ENCODE data around the gene TLR9. TPM values are rescaled to one million over a fixed set of nuclear protein-coding genes. Genes with fewer than 3 reads are reported as not detected.

Gene TLR9, protein sequence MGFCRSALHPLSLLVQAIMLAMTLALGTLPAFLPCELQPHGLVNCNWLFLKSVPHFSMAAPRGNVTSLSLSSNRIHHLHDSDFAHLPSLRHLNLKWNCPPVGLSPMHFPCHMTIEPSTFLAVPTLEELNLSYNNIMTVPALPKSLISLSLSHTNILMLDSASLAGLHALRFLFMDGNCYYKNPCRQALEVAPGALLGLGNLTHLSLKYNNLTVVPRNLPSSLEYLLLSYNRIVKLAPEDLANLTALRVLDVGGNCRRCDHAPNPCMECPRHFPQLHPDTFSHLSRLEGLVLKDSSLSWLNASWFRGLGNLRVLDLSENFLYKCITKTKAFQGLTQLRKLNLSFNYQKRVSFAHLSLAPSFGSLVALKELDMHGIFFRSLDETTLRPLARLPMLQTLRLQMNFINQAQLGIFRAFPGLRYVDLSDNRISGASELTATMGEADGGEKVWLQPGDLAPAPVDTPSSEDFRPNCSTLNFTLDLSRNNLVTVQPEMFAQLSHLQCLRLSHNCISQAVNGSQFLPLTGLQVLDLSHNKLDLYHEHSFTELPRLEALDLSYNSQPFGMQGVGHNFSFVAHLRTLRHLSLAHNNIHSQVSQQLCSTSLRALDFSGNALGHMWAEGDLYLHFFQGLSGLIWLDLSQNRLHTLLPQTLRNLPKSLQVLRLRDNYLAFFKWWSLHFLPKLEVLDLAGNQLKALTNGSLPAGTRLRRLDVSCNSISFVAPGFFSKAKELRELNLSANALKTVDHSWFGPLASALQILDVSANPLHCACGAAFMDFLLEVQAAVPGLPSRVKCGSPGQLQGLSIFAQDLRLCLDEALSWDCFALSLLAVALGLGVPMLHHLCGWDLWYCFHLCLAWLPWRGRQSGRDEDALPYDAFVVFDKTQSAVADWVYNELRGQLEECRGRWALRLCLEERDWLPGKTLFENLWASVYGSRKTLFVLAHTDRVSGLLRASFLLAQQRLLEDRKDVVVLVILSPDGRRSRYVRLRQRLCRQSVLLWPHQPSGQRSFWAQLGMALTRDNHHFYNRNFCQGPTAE
- not detected in 2 replicates for total RNA-seq

DNA sequence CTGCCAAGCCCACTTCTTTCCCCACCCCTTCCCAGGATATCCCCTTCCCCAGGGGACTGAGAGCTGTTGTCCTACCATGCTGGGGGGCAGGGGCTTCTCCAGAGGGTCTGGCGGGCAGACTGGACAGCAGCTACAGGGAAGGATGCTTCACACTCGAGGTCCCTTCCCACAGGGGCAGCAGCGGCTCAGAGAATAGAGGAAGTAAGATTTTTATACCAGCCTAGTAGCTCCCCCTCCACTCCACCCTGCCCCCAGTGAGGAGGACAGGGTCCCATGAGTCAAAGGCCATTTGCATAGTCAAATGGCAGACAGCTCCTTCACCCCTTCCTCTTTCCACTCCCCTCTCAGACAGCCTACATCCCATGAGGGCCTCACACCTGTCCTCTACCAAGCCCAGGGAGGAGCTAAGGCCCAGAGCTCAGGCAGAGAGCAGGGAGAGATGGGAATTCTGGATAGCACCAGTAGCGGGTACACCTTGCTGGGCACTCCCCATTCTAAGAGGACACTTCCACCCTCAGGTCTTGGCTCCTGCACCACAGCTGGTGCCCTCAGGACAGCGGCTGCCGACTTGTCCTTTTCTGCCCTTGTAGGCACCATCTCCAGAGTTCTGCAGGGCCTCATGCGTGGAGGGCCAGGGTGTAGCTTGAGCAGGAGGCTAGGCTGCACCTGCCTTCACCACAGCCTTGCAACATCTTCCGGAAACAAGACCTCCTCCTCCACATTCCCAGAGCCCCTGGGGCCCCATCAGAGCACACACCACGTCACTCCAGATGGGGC is at the start of gene TLR9:
TLR9 (minus strand) TSS at position 194 of the 777 bp plus-strand sequence; CDS start at position 78, 116 bp downstream.

DNA sequence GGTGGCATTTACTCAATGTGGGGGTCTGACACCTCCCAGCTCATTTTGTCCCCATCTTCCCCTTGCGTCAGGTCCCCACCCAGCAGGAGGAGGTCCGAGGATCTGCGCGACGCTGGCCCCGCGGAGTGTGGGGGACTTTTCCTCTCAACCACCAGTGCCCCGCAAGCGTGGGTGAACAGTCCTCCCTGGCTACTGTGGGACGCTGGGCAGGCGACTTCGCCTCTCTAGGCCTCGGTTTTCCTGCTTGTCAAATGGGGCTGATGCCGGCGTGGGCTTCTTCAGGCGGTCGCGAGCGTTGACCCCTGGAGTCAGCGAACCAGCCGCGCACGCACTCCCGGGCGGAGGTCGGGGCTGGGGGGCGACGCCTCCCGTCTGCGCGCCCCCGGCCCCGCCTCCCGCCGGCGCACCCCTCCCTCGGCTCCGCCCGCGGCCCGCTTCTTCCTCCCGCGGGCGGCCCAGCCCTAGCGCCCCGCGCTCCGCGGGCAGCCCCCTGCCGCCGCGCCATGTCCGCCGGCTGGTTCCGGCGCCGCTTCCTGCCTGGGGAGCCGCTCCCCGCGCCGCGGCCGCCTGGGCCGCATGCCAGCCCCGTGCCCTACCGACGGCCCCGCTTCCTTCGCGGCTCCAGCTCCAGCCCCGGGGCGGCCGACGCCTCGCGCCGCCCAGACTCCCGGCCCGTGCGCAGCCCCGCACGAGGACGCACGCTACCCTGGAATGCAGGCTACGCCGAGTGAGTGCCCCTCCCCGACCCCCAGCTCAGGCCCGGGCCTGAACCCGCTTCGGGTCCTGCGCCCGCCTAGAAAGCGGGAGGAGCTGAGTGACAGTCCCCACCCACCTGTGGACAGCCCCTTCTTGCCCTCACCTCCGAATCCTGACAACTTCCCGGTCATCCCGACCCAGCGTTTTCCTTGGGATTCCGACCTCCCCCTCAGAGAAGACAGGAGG is 20.1 kb upstream of the TLR9 start, which contains the start of gene PPM1M:
PPM1M (plus strand) TSS at position 438 of the 942 bp plus-strand sequence; CDS start at position 504, 66 bp downstream.

DNA sequence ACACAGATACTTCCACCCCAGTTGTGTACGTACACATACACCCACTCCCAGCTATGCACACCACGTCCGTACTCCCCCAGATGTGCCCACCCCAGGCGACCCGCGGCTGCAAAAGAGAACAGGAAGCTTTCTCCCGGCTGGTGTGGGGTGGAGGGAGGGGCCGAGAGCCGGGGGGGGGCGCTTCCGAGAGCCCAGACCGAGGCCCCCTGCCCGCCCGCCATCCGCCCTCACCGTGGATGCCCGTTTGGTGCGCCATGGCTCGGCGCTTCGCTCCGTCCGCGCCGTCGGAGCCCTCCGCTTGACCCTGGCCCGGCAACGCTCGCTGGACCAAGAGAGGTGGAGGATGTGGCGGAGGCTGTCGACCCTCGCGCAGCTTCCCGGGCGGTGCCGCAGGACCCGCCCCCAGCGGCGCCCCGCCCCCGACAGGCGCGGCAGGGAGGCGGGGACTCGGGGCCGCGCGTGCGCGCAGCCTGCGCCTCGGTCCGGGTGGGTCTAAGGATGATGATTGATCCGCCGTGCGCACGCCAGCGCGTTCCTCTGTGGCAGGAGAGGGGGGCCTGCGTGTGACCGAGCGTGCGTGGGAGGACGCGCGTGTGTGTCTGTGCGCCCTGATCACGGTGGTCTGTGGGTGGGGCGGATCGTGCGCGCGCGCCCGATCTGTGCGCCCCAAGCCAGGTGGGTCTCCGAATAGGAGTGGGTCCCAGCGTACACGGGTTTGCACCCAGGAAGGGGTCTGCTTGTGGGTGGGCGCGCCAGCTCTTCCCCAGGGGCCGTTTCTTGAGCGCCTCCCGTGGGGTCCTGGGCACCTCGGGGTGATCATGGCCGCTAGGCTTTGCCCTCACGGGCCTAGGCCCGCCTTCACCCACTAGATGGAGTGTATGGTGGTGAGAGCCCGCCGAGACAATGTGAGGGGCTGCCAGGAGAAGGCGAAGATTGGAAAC is 13.6 kb upstream of the TLR9 start, which contains the start of gene TWF2:
TWF2 (minus strand) TSS at position 398 of the 941 bp plus-strand sequence; CDS start at position 256, 142 bp downstream.

GRCh38 chr3:52197842-52198625 is 27.4 kb downstream of the TLR9 start, which contains the start of gene ALAS1:
TSS of gene ALAS1 (plus strand) at chr3:52198160. CDS start at chr3:52199242, 1,082 bp downstream.

Other genes with a start within 250 kb of the TLR9 start
- 49.8 and 68.0 TPM in 2 replicates for gene ACY1, start 242.1 kb downstream of the TLR9 start, total RNA-seq
- 1,782 and 2,109 TPM in 2 replicates for gene RPL29, start 229.8 kb downstream of the TLR9 start, total RNA-seq
- 12.6 and 17.3 TPM in 2 replicates for gene DUSP7, start 169.1 kb downstream of the TLR9 start, total RNA-seq
- gene POC1A, start 71.2 kb downstream of the TLR9 start, total RNA-seq, result 11.2 and 15.8 TPM in 2 replicates
- 48.0 and 49.0 TPM in 2 replicates for gene ALAS1, start 27.5 kb downstream of the TLR9 start, total RNA-seq
- gene TWF2, start 13.5 kb upstream of the TLR9 start, total RNA-seq, result 228 and 236 TPM in 2 replicates
- gene PPM1M, start 20.1 kb upstream of the TLR9 start, total RNA-seq, result 22.7 and 27.7 TPM in 2 replicates
- 45.3 and 48.7 TPM in 2 replicates for gene WDR82, start 53.0 kb upstream of the TLR9 start, total RNA-seq
- 13.1 and 21.9 TPM in 2 replicates for gene GLYCTK, start 62.2 kb upstream of the TLR9 start, total RNA-seq
- 0.71 and 1.7 TPM in 2 replicates for gene DNAH1, start 90.7 kb upstream of the TLR9 start, total RNA-seq
- gene BAP1, start 184.4 kb upstream of the TLR9 start, total RNA-seq, result 64.2 and 69.8 TPM in 2 replicates
- 4.3 and 4.6 TPM in 2 replicates for gene PHF7, start 185.0 kb upstream of the TLR9 start, total RNA-seq
- not detected in 2 replicates for gene SEMA3G, start 219.5 kb upstream of the TLR9 start, total RNA-seq
- not detected in 2 replicates for gene TNNC1, start 228.4 kb upstream of the TLR9 start, total RNA-seq
- gene NISCH, start 230.0 kb upstream of the TLR9 start, total RNA-seq, result 26.5 and 34.7 TPM in 2 replicates